Measurements from ENCODE around the gene GSTM2. TPM values are rescaled to one million over a fixed set of nuclear protein-coding genes. Genes with fewer than 3 reads are reported as not detected.

Gene GSTM2
- total RNA-seq, 1 experiment from 2014 or later, result 14.9 TPM

DNA sequence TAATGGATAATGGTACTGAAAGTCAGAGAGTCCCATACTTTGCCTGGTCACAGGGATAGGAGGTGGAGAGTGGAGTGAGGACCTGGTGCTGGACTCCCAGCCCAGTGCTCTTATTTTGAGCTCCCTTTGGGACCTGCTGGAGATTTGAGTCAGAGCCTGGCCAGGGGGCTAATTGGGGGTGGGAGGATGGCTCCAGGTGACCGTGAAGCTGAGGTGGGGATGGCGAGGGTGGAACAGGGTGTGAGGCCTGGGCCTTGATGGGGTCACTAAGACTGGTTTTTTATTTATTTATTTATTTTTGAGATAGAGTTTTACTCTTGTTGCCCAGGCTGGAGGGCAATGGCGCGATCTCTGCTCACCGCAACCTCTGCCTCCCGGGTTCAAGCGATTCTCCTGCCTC is 30.4 kb upstream of the GSTM2 start:
- Mint-ChIP-seq H3K9me3 (no peaks in the 10 kb centered on the region), H3K4me1 (peaks cover 22 to 34% of the 10 kb centered on the region in 2 experiments), H3K27ac (no peak overlapping the region), H3K4me3 (no peak overlapping the region), H3K27me3 (ENCODE audit: low read depth) (peaks cover 5% of the 10 kb centered on the region), H3K36me3 (ENCODE audit: insufficient read depth in 1 of 3, low read depth in 3 of 3) (peaks cover 0 to 2% (median 0%) of the 10 kb centered on the region in 3 experiments; a peak in 1 of 7 replicates)
- Histone ChIP-seq H4K20me1 (ENCODE audit: control insufficient read depth, insufficient read depth, insufficient read length) (no peaks in the 10 kb centered on the region), H2BK12ac (ENCODE audit: insufficient read length, low read depth, low read length) (no peak overlapping the region), H2BK5ac (ENCODE audit: insufficient read length, low read length) (no peak overlapping the region), H2AFZ (ENCODE audit: low read length) (no peak overlapping the region), H4K91ac (ENCODE audit: insufficient read length, low read depth, low read length) (no peak overlapping the region), H3K27ac (ENCODE audit: insufficient read length, low read depth, low read length) (no peak overlapping the region), H3K23ac (ENCODE audit: insufficient read length, low read depth, low read length) (no peak overlapping the region), H2AK5ac (ENCODE audit: insufficient read length, low read length) (no peak overlapping the region), H4K5ac (ENCODE audit: insufficient read length, low read depth, low read length) (no peak overlapping the region), H3K79me1 (ENCODE audit: insufficient read depth, low read depth, low read length, poor library complexity, severe bottlenecking) (no peaks in the 10 kb centered on the region), H4K8ac (replicated peaks; ENCODE audit: insufficient read length, low read depth, low read length) (no peak overlapping the region), H3K9ac (ENCODE audit: extremely low read depth, insufficient read length, low read length) (no peak overlapping the region), H3K27me3 (ENCODE audit: insufficient read depth, low read length) (no peaks in the 10 kb centered on the region), H2BK120ac (ENCODE audit: low read depth, low read length, poor library complexity, severe bottlenecking) (no peak overlapping the region), H3K56ac (ENCODE audit: insufficient read length, low read depth, low read length) (no peak overlapping the region), H3K14ac (ENCODE audit: insufficient read depth, low read length) (no peak overlapping the region; the same call in 1 of the 2 replicates), H2BK15ac (ENCODE audit: low read depth, low read length) (no peak overlapping the region), H2BK20ac (ENCODE audit: low read depth, low read length, poor library complexity, severe bottlenecking) (no peak overlapping the region), H3K4me1 (ENCODE audit: insufficient read depth, low read length) (peaks cover 7% of the 10 kb centered on the region; the same call in 1 of the 2 replicates), H3K79me2 (ENCODE audit: insufficient read depth, low read length) (no peaks in the 10 kb centered on the region), H3K9me3 (ENCODE audit: control insufficient read depth, low read depth, low read length) (no peaks in the 10 kb centered on the region), H3K23me2 (ENCODE audit: insufficient read length, low read depth, low read length, poor library complexity, severe bottlenecking) (no peaks in the 10 kb centered on the region), H3K4ac (ENCODE audit: low read depth, low read length) (no peak overlapping the region), H3K4me2 (ENCODE audit: insufficient read depth, insufficient read length, low read length) (no peak overlapping the region), H3K18ac (ENCODE audit: insufficient read length, low read depth, low read length) (no peak overlapping the region), H3T11ph (ENCODE audit: low read length) (no peak overlapping the region)
- no peak for TF ChIP-seq CTCF (conservative IDR thresholded peaks at IDR 0.05)
- peak; percentile 10 for DNase-seq
- no CpG with 5 or more reads among the region's 7 CpGs for WGBS (ENCODE audit: extremely low coverage, insufficient read length, low lambda C conversion rate)
